GM10847 (cell line): ENCODE measurements around the gene SNRNP25.

ENCODE experiments used
- POLR2A ChIP-seq: IDR thresholded peaks from 2 replicates; pipeline ENCODE4 v1.6.1; 2011; ENCODE audit not compliant: insufficient read length; ENCODE audit errors: extremely low read depth

SNRNP25 gene

GRCh38 chr16:83781-84615 is 30.4 kb downstream of the SNRNP25 start:
- TF ChIP-seq POLR2A, result no peak

DNA sequence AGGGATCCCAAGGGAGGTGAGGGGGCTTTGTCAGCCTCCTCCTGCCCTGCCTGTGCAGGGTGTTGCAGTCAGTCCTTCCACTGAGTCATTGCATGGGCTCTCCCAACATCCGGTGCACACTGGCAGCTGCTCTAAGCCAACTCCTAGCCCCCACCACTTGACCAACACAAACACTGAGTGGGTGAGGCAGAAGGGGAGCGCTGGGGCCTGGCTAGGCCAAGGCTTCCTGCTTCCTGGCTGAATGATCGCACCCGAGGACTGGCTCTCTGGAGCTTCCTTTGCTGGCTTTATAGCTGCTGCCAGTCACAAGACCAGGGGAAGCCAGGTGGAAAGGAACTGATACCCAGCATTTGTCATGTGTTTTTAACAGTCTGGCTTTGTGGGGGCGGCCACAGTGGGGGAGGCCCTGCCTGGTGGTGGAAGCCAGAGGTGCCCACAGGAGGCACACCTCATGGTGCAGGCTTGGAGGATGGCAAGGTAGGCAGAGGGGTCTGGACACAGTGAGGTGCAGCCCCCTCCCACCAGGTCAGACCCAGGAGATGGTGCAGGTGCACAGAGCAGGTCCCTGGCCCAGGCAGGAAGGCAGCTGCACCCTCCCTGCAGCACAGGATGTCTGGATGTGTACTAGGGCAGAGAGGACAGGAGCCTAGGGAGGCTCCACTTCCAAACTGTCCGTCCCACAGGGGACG is 31.2 kb downstream of the SNRNP25 start:
- TF ChIP-seq POLR2A, result no peak

DNA sequence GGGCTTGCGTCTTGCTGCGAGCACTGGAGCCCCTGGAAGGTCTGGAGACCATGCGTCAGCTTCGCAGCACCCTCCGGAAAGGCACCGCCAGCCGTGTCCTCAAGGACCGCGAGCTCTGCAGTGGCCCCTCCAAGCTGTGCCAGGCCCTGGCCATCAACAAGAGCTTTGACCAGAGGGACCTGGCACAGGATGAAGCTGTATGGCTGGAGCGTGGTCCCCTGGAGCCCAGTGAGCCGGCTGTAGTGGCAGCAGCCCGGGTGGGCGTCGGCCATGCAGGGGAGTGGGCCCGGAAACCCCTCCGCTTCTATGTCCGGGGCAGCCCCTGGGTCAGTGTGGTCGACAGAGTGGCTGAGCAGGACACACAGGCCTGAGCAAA is 31.8 kb downstream of the SNRNP25 start:
- TF ChIP-seq POLR2A, result no peak

DNA sequence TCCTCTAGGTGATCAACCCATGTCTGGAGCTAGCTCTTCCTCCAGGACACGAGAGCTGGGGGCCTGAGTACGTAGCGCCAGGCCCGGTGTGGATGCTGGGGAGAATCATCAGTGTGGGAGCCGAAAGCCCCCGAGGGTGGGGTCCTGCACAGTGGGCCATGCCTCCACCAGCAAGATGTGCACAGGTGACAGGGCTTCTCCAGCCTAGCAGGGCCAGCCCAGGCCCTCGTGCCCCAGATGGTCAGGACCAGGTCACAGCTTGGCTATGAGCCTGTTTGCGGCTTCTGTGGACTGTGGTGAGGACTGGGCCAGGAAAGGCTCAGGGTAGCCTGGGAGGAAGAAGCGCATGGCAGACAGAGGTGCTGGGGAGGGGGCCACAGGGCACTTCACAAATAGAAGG is 32.2 kb downstream of the SNRNP25 start:
- TF ChIP-seq POLR2A, result no peak

DNA sequence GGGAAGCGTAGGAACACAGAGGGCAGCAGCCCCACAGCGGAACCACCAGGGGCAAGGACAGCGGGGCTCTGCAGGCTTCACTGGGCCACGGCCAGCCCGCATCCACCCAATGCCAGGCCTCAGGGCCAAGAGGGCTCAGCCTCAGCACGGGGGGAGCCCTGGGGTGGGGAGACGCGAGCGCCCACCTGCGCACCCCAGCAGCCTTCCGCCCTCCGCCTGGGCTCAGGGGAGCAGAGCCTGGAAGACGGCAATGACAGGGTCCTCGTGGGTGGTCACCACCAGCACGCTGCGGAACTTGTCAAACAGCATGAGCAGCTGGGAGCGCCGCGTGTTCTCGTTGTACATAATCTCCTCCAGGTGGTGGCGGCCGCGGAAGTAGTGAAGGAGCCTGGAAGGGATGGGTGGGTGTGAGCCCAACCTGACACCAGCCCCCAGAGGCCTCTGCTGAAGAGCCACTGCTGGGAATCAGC is 32.9 kb downstream of the SNRNP25 start:
- no peak for TF ChIP-seq POLR2A

- no peak for TF ChIP-seq POLR2A
Measured at GRCh38 chr16:88613-89012, 35.0 kb downstream of the SNRNP25 start.

DNA sequence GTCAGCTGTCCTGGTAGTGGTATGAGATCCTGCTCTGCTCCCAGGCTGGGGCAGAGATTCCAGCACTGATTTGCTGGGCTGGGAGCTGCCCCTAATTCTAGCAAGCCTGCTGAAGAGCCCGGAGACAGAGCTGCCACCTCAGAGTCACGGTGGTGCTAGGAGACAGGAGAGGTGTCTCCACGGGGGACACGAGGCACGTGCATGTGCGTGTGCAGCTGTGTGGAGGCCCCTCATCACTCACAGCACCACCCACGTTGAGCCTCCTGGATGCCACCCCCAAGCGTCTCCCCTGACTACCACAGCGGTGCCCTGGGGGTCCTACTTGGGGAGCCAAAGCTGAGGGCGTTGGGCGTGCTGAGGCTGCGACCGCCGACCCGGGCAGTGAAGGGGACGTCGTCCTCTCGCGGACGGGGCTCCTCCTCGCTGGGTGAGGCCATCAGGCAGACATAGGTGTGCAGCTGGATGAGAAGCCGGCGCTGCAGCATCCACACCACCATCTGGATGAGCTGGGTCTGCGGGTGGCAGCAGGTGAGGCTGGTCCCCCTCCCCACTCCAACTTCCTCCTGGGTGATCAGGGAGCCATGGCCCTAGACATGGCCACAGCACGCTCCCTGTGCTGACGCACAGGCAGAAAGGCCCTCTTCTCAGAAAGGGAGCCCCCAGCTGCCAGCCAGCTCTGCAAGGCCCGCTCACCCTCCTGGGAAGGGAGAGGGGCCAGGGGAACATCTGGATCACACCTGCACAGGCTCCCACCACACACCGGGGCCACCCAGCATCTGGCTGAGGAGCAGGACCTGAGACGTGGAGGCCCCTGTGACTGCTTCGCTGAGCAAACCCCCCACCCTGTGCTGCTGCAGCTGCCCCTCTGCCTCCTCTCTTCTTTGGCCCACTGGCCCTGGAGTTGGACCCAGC is 36.0 kb downstream of the SNRNP25 start:
- TF ChIP-seq POLR2A, result no peak

DNA sequence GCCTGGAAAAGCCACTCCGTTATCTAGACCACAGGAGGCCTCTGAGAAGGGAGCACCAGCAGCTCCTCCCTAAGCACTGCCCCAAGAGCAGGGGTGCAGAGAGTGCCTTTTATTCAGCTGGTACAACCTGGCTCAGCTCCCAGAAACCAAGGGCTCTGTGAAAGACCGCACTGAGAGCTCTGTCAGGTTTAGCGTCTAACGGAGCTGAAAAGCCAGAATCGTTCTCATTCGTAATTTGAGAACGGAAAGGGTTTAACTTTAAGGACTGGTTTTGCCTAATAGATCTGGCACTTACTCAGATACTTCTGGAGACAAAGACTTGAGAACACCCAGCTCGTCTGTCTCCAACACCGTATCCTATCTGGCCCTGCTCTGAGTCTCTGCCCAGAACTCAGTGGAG is 37.9 kb downstream of the SNRNP25 start:
- no peak for TF ChIP-seq POLR2A

GRCh38 chr16:92431-93339 is 39.1 kb downstream of the SNRNP25 start:
- no peak for TF ChIP-seq POLR2A

DNA sequence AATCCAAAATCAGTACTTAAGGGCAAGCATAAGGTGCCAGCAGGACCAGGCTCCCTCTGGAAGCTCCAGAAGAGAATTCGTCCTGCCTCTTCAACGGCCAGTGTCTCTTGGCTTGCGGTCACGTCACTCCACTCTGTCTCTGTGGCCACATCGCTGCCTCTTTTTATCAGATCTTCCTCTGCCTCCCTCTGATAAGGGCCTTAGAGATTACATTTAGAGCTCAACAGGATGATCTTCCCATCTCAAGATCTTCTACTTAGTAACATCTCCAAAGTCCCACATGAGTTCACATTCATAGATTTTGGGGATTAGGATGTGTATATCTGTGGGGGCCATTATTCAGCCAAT is 41.3 kb downstream of the SNRNP25 start:
- TF ChIP-seq POLR2A, result no peak

GRCh38 chr16:96935-97381 is 43.3 kb downstream of the SNRNP25 start:
- TF ChIP-seq POLR2A, result no peak

GRCh38 chr16:97822-98221 is 44.2 kb downstream of the SNRNP25 start:
- TF ChIP-seq POLR2A, result no peak

DNA sequence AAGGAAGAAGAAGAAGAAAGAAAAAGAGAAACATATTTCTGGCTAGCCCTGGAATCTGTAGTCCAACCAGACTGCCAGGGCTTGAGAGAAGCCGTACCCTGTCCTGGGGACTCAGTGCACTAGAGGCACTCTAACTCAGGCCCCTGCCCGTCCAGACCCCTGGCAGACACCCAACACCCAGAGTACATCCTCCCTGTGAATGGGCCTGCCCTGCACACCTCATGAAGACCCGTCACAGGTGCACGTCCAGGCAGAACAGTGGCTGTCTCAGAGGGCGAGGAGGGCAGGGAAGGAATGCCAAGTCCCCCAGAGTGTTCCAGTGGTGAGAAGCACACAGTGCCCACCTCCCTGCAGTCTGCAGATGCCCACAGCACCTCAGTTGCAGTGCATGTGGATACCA is 47.4 kb downstream of the SNRNP25 start:
- TF ChIP-seq POLR2A, result no peak

DNA sequence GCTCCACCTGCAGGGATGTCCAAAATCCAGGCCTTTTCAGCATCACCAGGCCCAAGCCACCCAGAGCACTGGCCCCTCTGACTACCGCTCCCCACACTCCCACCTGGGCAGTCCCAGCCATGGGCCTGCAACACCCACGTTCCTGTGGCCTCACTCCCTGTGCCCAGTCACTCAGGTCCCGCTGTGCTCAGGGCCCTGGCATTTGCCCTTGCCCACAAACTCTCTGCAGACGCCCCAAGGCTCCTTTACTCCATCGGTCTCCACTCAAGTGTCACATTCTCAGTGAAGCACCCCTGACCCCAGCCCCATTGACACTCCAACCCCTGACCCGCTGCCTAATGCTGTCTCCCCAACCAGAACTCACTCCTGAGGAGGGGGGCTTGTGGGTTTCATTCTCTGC is 48.0 kb downstream of the SNRNP25 start:
- no peak for TF ChIP-seq POLR2A

- TF ChIP-seq POLR2A, result no peak
Measured at GRCh38 chr16:102060-102855, 48.6 kb downstream of the SNRNP25 start.
